ENCODE data around the gene GMPR. TPM values are rescaled to one million over a fixed set of nuclear protein-coding genes. Genes with fewer than 3 reads are reported as not detected.

The GMPR gene
- total RNA-seq, 4 donors from 2014 or later: 0.53 to 6.3 (median 1.6) TPM

DNA sequence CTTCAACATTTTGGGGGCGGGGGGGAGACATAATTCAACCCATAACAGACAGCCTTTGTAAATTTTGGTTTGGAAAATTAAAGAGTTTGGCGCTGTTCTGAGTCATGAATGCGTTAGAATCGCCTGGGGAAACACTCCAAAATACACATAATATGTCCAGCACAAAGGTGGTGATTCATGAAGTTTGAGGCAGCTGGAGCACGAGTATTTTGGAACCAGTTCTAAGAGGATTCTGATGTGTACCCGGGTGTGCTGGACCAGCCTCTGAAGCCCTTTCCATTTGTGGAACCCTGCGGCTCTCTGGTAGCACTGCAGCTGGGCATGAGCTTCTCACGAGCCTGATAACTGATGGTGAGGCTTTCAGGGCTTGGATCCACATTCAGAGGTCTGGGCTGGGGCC, 4.7 kb downstream of the GMPR start:
- intact Hi-C loops (cut with DNase I): no loop called here
- no peak for DNase-seq
- H3K36me3 ChIP-seq: peaks cover 0 to 9% (median 6%) of the 10 kb centered on the region in 3 donors
- no peak for TF ChIP-seq POLR2A (IDR thresholded peaks at IDR 0.05)
- TF ChIP-seq, protein P1, sequence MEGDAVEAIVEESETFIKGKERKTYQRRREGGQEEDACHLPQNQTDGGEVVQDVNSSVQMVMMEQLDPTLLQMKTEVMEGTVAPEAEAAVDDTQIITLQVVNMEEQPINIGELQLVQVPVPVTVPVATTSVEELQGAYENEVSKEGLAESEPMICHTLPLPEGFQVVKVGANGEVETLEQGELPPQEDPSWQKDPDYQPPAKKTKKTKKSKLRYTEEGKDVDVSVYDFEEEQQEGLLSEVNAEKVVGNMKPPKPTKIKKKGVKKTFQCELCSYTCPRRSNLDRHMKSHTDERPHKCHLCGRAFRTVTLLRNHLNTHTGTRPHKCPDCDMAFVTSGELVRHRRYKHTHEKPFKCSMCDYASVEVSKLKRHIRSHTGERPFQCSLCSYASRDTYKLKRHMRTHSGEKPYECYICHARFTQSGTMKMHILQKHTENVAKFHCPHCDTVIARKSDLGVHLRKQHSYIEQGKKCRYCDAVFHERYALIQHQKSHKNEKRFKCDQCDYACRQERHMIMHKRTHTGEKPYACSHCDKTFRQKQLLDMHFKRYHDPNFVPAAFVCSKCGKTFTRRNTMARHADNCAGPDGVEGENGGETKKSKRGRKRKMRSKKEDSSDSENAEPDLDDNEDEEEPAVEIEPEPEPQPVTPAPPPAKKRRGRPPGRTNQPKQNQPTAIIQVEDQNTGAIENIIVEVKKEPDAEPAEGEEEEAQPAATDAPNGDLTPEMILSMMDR (IDR thresholded peaks at IDR 0.05): no peak
- WGBS, 2 donors: 35 to 37% methylated on average over 8 of the region's 8 CpGs
- H3K4me3 ChIP-seq: no peak overlapping the region
- H3K27me3 ChIP-seq: peaks cover 0 to 3% (median 0%) of the 10 kb centered on the region in 4 donors
- H3K27ac ChIP-seq: no peak overlapping the region
- peaks cover 15 to 63% (median 16%) of the 10 kb centered on the region in 3 donors for H3K4me1 ChIP-seq
- H3K9me3 ChIP-seq: no peaks in the 10 kb centered on the region

DNA sequence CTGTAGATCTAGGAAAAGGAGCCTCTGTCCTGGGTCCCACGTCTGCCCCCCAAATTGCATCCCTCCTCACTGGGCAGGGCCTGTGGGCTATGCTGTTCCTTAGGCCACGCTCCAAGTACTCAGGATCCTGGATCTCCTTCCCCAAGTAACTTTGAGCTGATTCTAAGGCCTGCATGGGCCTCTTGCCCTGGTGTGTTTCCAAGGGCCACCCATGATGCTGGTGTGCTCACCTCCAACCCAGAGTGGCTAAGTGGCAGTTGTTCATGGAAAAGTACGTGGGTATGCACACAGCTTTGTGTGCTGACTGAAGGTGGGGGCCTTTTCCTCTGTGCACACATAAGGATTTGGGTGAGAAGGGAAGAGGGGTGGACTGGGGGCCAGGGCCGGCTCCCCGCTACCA, 5.3 kb downstream of the GMPR start:
- Histone ChIP-seq H3K36me3 (peaks cover 0 to 9% (median 6%) of the 10 kb centered on the region in 3 donors), H3K4me3 (no peak overlapping the region), H3K27me3 (no peaks in the 10 kb centered on the region), H3K4me1 (peaks cover 15 to 59% (median 16%) of the 10 kb centered on the region in 3 donors), H3K27ac (no peak overlapping the region), H3K9me3 (no peaks in the 10 kb centered on the region)
- intact Hi-C loops (cut with DNase I): no loop called here
- WGBS, 2 donors: 73 to 80% methylated on average over 4 to 5 of the region's 5 CpGs
- no peak for TF ChIP-seq POLR2A (IDR thresholded peaks at IDR 0.05)
- DNase-seq: no peak

DNA sequence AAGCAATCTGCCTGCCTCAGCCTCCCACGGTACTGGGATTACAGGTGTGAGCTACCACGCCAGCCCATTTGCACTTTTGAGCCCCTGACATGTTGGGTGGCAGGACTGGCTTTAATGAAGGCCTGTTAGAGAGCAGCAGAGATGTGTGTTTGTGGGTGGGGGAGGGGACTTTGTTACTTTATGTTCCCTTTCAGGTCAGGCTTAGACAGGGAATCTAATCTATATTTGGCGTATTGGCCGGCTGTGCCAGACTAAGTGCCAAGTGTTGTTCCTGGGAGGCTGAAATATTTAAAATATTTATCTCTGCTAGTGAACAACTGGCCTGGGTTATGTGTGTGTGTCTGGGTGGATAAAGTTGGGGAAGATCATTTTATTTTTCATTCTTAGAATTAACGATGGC, 6.1 kb downstream of the GMPR start:
- H3K27me3 ChIP-seq: no peaks in the 10 kb centered on the region
- no peak for TF ChIP-seq POLR2A (IDR thresholded peaks at IDR 0.05)
- TF ChIP-seq, protein P1 (IDR thresholded peaks at IDR 0.05): no peak
- H3K4me3 ChIP-seq: no peak overlapping the region
- H3K36me3 ChIP-seq: peaks cover 0 to 9% (median 6%) of the 10 kb centered on the region in 3 donors
- DNase-seq: no peak
- H3K9me3 ChIP-seq: no peaks in the 10 kb centered on the region
- 71 to 82% methylated on average over 3 to 4 of the region's 5 CpGs for WGBS, 2 donors
- no peak overlapping the region for H3K27ac ChIP-seq
- intact Hi-C loops (cut with DNase I): no loop called here
- peaks cover 11 to 51% (median 13%) of the 10 kb centered on the region in 3 donors for H3K4me1 ChIP-seq

DNA sequence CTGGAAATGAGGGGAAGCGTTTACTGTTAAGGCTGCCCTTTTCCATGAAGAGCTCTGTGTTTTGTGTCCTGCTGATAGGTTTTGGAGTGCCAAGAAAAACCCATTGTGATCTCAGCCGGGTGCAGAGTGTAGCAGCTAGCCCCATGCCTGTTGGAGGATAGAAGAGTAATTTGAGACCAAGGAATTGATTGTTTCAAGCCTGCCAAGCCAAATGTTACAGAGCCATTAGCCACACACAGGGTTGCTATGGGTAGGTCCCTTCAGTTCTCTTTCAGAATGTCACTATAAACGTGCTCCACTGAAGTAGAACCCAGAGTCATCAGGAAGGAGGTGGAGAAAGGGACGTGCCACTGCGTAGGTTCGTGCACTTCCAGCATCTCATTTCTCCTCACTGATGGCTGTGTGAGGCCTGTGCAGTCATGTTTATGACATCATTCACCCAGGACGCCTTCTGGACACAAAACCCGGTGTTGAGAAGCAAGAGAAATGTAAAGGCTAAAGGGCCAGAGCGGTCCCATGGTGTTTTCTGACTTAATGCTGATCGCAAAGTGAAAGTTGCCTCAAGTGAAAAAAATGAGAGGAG, 6.6 kb downstream of the GMPR start:
- H3K4me3 ChIP-seq: no peak overlapping the region
- peaks cover 7 to 49% (median 8%) of the 10 kb centered on the region in 3 donors for H3K4me1 ChIP-seq
- H3K27ac ChIP-seq: no peak overlapping the region
- no peaks in the 10 kb centered on the region for H3K9me3 ChIP-seq
- no peaks in the 10 kb centered on the region for H3K27me3 ChIP-seq
- intact Hi-C loops (cut with DNase I): no loop called here
- H3K36me3 ChIP-seq: peaks cover 0 to 9% (median 6%) of the 10 kb centered on the region in 3 donors
- TF ChIP-seq, protein P1 (IDR thresholded peaks at IDR 0.05): no peak
- no peak for TF ChIP-seq POLR2A (IDR thresholded peaks at IDR 0.05)
- no peak for DNase-seq
- 42 to 43% methylated on average over 10 of the region's 10 CpGs for WGBS, 2 donors

DNA sequence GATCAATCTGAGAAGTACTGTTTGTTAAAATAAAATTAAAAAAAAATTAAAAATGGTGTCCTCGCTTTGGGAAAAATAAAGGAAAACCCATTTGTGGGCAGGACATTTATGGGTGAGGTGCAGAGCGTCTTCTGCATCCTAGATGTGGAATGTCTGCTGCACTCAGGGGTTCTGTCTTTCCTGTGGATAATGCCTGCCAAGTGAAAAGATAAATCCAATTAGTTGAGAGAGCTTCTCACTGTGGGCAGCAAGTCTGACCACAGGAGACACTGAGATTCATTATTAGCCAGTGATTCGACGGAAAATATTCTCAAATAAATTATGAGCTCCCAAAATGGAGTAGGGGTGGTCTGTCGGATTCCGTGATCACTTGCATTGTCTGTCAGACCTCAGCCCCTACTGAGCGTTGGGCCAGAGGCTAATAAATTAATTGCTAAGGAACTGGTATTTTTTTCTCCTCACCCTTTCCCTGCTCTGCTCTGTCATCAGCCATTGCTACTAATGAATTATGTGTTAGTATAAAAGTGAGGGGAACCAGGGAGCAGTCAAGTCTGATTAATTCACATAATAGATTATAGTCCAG, 10.0 kb downstream of the GMPR start:
- Histone ChIP-seq H3K27ac (no peak overlapping the region), H3K9me3 (no peaks in the 10 kb centered on the region), H3K4me3 (no peak overlapping the region), H3K27me3 (no peaks in the 10 kb centered on the region), H3K36me3 (peaks cover 0 to 9% (median 6%) of the 10 kb centered on the region in 3 donors), H3K4me1 (peaks cover 0 to 26% (median 5%) of the 10 kb centered on the region in 3 donors)
- intact Hi-C loops (cut with DNase I): no loop called here
- TF ChIP-seq, protein P1 (IDR thresholded peaks at IDR 0.05): no peak
- no peak for TF ChIP-seq POLR2A (IDR thresholded peaks at IDR 0.05)
- DNase-seq: no peak
- whole genome bisulfite sequencing, 2 donors: 93 to 94% methylated on average over 7 of the region's 7 CpGs

Measured in esophagus squamous epithelium (tissue), 5 donors.